ENCODE data around the gene SAFB. TPM values are rescaled to one million over a fixed set of nuclear protein-coding genes. Genes with fewer than 3 reads are reported as not detected.

SAFB gene
- total and polyA plus RNA-seq, 2 of the 13 experiments (the other 11 are each of a cell fraction or from before 2014, with no cell fraction given) = 21.0 to 28.4 TPM

DNA sequence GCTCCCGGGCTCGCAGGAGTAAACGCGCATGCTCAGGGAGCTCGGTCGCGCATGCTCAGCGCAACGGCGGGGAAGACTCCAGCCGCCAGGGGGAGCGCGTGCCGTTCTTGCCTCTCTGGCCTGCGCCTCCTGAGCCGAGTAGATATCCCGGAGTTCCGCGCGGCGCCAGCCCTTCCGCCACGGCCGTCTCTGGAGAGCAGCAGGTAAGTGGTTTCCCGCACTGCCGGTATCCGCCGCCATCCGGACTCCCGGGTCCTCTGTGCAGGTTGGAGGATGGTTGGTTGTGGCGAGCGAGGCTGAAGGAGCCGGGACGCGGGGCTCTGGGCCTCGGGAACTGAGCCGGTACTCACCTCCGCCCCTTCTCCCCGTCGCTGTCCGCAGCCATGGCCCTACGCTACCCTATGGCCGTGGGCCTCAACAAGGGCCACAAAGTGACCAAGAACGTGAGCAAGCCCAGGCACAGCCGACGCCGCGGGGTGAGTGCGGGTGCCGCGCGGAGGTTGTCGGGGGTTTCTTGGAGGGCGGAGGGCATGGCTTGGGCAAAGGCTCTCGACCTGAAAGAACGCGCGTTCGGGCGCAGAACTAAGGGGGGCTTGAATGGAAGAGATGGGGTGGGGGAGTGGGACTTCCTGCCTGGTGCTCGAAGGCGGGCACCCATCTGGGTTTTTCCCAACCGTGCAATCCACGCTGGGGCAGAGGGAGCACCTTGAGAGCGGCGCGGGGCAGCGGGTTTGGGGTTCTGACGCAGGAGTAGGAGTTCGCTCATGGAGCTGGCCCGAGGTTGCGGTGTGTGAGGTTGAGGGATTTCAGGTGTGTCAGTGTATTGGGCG is 67.5 kb downstream of the SAFB start, which contains the start of gene RPL36 (continued):
- peak; percentile 70 for TF ChIP-seq CREM (IDR thresholded peaks at IDR 0.05)
- TF ChIP-seq CREM (CRISPR knock-in tag; IDR thresholded peaks at IDR 0.05) = no peak
- TF ChIP-seq SMARCE1 (IDR thresholded peaks at IDR 0.05; ENCODE audit: borderline replicate concordance) = no peak
- peak; percentile 85; the same call in 1 of the 2 replicates for TF ChIP-seq XBP1 (CRISPR knock-in tag; IDR thresholded peaks at IDR 0.05)
- peak; percentile 80 for TF ChIP-seq HIVEP1 (CRISPR knock-in tag; IDR thresholded peaks at IDR 0.05)
- TF ChIP-seq, protein P1, sequence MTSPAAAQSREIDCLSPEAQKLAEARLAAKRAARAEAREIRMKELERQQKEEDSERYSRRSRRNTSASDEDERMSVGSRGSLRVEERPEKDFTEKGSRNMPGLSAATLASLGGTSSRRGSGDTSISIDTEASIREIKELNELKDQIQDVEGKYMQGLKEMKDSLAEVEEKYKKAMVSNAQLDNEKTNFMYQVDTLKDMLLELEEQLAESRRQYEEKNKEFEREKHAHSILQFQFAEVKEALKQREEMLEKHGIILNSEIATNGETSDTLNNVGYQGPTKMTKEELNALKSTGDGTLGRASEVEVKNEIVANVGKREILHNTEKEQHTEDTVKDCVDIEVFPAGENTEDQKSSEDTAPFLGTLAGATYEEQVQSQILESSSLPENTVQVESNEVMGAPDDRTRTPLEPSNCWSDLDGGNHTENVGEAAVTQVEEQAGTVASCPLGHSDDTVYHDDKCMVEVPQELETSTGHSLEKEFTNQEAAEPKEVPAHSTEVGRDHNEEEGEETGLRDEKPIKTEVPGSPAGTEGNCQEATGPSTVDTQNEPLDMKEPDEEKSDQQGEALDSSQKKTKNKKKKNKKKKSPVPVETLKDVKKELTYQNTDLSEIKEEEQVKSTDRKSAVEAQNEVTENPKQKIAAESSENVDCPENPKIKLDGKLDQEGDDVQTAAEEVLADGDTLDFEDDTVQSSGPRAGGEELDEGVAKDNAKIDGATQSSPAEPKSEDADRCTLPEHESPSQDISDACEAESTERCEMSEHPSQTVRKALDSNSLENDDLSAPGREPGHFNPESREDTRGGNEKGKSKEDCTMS (CRISPR knock-in tag; conservative IDR thresholded peaks at IDR 0.05) = no peak
- TF ChIP-seq ZFP36L1 (CRISPR knock-in tag; IDR thresholded peaks at IDR 0.05) = no peak
- no peak for TF ChIP-seq ZNF577 (CRISPR knock-in tag; IDR thresholded peaks at IDR 0.05; ENCODE audit: borderline replicate concordance, low read depth)
- TF ChIP-seq ZNF777 (CRISPR knock-in tag; IDR thresholded peaks at IDR 0.05) = no peak; the same call in none of the 2 replicates
- TF ChIP-seq FIP1L1 (IDR thresholded peaks at IDR 0.05; ENCODE audit: borderline replicate concordance, insufficient read depth, low read depth, low read length) = peak; percentile 70; the same call in 1 of the 2 replicates
- TF ChIP-seq SNRNP70 (IDR thresholded peaks at IDR 0.05; ENCODE audit: low read depth, low read length) = no peak
- peak; percentile 92 for TF ChIP-seq EED (CRISPR knock-in tag; IDR thresholded peaks at IDR 0.05)
- peak; percentile 99 for TF ChIP-seq POLR2G (IDR thresholded peaks at IDR 0.05; ENCODE audit: low read depth, low read length)
- no peak for TF ChIP-seq NAIF1 (CRISPR knock-in tag; IDR thresholded peaks at IDR 0.05; ENCODE audit: borderline replicate concordance)
- TF ChIP-seq ZNF850 (CRISPR knock-in tag; conservative IDR thresholded peaks at IDR 0.05) = peak; percentile 91; the same call in 1 of the 2 replicates
- 0 out of 2 replicates have a peak, but pooled peaks have one; percentile 72 for TF ChIP-seq ZNF678 (CRISPR knock-in tag; IDR thresholded peaks at IDR 0.05)
- TF ChIP-seq, protein P2, sequence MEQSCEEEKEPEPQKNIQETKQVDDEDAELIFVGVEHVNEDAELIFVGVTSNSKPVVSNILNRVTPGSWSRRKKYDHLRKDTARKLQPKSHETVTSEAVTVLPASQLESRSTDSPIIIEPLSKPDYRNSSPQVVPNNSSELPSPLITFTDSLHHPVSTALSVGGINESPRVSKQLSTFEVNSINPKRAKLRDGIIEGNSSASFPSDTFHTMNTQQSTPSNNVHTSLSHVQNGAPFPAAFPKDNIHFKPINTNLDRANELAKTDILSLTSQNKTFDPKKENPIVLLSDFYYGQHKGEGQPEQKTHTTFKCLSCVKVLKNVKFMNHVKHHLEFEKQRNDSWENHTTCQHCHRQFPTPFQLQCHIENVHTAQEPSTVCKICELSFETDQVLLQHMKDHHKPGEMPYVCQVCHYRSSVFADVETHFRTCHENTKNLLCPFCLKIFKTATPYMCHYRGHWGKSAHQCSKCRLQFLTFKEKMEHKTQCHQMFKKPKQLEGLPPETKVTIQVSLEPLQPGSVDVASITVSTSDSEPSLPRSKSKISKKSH (CRISPR knock-in tag; IDR thresholded peaks at IDR 0.05; ENCODE audit: borderline replicate concordance) = no peak; the same call in 1 of the 2 replicates
- no peak for TF ChIP-seq ZNF441 (CRISPR knock-in tag; IDR thresholded peaks at IDR 0.05; ENCODE audit: borderline replicate concordance)
- TF ChIP-seq ETV6 (CRISPR knock-in tag; conservative IDR thresholded peaks at IDR 0.05) = no peak; the same call in 1 of the 2 replicates
- TF ChIP-seq ZNF615 (CRISPR knock-in tag; IDR thresholded peaks at IDR 0.05; ENCODE audit: borderline replicate concordance) = no peak
- no peak for TF ChIP-seq ZNF720 (CRISPR knock-in tag; IDR thresholded peaks at IDR 0.05)
- TF ChIP-seq SCMH1 (CRISPR knock-in tag; IDR thresholded peaks at IDR 0.05; ENCODE audit: borderline replicate concordance) = no peak
- peak; percentile 78 for TF ChIP-seq HNRNPLL (IDR thresholded peaks at IDR 0.05; ENCODE audit: low read depth, low read length, poor library complexity, severe bottlenecking)
- TF ChIP-seq ZNF335 (CRISPR knock-in tag; IDR thresholded peaks at IDR 0.05) = peak; percentile 82
- no peak for TF ChIP-seq SMYD3 (CRISPR knock-in tag; IDR thresholded peaks at IDR 0.05)
- TF ChIP-seq, protein P3, sequence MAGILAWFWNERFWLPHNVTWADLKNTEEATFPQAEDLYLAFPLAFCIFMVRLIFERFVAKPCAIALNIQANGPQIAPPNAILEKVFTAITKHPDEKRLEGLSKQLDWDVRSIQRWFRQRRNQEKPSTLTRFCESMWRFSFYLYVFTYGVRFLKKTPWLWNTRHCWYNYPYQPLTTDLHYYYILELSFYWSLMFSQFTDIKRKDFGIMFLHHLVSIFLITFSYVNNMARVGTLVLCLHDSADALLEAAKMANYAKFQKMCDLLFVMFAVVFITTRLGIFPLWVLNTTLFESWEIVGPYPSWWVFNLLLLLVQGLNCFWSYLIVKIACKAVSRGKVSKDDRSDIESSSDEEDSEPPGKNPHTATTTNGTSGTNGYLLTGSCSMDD (CRISPR knock-in tag; IDR thresholded peaks at IDR 0.05) = no peak
